ENCODE measurements around the gene NQO1.

Gene NQO1

DNA sequence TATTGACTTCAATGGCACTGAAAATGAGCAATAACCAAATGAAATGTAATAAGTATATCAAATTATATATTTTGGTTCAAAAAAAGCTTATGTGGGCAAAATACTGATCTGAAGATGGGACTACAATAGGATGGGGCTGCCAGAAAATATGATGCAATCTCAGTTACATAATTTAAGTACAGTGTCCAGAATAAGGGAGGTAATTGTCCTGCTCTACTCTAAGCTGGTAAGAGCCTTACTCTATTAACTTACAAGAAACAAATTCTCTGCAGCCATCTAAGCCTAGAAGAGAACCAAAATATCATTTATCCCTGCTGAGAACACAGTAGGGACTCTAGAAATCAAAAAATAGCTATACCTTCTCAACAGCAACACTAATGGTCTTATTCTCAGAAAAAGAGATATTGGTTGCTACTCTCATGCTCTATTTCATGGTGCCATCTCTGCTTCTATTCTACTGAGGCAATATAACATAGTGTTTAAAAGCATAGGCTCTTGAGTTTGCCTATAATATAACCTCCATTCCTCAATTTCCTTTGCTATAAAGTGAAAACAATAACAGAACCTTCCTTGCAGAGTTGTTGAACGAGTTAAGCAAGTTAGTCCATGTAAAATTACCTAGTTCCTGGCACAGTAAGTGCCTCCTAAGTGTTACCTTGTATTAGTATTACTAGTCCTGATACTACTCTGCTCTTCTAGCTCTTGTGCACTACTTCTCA, 19.9 kb downstream of the NQO1 start:
- DNase-seq = no peak

- DNase-seq = no peak
Observed at GRCh38 chr16:69703638-69704037, 22.7 kb downstream of the NQO1 start.

GRCh38 chr16:69701866-69702265, 24.5 kb downstream of the NQO1 start:
- DNase-seq = no peak

DNA sequence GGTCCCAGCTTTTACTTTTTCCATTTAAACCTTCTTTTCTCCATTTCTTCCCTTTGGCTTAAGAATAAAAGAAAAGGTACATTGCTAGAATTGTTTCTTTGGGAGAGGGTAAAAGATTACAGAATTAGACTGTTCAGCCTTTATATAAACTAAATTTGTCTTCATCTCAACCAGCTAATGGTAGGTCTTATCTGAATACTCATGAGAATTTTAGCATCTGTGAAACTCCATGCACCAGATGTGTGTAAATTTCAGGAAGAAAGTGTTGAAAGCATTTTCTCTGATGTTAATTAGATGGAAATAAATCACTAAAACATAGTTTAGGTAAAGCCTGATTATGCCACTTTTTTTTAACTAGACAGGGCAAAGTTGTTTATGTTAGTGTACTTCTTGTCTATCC, 24.9 kb downstream of the NQO1 start:
- no peak for DNase-seq

- no peak for DNase-seq
Observed at GRCh38 chr16:69699915-69700314, 26.4 kb downstream of the NQO1 start.

DNA sequence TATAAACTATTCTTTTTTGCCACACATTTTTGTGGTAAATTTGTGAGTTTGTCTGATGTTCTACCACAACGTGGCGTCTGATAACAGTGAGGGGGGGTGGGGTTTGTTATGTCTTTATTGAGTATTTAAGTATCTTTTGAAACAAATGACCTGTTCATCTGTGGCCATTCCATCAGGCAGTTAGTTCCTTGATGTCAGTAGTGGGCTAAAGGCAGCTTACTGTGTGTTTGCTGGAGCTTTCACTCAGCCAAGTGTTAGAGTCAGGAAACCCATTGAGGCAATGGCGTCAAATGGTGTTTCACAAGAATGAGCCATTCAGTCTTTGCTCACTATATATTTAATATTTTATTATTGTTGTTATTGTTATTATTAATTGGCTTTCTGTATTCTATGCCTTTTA, 28.0 kb downstream of the NQO1 start:
- no peak for DNase-seq

- DNase-seq = no peak
Observed at GRCh38 chr16:69693916-69694315, 32.4 kb downstream of the NQO1 start.

GRCh38 chr16:69691980-69692911, 34.1 kb downstream of the NQO1 start:
- DNase-seq = no peak

DNA sequence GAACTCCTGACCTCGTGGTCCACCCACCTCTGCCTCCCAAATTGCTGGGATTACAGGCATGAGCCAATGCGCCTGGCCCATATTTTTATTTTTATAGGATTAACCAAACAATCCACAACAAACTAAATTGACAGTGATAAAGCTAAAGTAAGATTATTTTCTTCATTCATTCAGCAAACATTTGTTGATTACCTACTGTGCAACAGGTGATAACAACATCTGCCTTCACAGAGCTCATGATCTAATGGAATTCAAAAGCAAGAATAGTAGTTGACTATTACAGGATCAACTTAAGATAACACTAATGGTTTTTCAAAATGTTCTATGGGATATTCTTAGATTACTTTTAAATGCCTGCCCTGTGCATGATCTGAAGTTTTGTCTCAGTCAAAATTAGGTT, 37.8 kb downstream of the NQO1 start:
- no peak for DNase-seq

DNA sequence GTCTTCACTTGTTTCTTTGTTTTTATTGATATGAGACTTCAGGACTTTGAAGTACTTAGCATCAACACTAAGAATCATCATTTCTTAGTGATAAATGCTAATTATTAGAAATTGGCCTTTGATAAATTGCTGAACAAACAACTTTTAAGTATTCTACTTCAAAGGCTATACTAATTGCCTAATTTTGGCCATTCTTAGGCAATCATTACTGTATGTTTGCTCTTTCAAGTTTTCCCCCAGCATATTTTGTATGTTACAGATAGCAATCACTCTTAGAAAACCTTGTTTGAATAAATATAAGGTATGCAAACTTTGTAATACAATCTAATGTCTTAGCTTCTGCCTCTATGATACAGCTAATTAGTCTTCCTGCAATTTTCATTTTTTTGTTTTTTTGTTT, 46.0 kb downstream of the NQO1 start:
- DNase-seq = no peak

GRCh38 chr16:69672998-69673713, 53.2 kb downstream of the NQO1 start:
- DNase-seq = no peak

GRCh38 chr16:69672315-69672997, 53.9 kb downstream of the NQO1 start:
- DNase-seq = no peak

DNA sequence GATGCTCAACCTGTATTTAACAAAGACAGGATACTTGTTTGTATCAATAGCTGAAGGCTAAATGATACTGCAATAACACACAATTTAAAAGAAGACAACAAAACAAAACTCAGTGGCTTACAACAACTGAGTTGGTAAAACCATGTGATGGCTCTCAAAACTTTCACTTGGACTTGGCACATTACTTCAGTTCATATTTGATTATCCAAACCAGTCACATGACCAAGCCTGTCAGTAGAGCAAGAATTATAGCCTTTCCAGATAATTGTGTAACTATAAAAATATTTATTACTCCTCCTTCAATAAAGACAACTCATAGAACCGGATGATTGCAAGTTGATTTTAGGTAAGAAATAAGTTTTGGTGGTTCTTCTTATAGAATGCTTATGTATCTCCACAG, 56.8 kb downstream of the NQO1 start:
- DNase-seq = no peak

GRCh38 chr16:69663846-69664245, 62.5 kb downstream of the NQO1 start:
- no peak for DNase-seq

DNA sequence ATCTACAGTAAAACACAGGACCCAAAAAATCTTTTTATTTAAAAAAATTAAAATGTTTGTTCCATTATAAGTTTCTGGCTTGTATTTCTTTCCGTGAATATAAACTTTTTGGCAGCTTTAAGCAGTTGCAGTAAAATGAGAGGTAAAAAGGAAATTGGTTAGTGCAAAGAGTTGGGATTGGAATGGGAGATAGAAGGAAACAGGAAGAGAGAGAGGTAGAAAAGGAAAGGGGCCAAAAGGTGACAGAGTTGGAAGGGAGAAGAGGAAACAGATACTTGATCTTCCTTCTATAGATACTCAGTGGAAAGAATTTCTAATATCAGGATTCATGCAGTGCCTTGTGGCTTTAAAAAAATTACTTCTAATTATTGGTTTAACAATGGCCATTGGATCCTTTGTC, 63.5 kb downstream of the NQO1 start:
- no peak for DNase-seq

- no peak for DNase-seq
Observed at GRCh38 chr16:69660166-69660565, 66.2 kb downstream of the NQO1 start.
